ENCODE measurements around the gene HEXB. TPM values are rescaled to one million over a fixed set of nuclear protein-coding genes. Genes with fewer than 3 reads are reported as not detected.

Gene HEXB
- total RNA-seq, 1 experiment from 2014 or later: 56.3 TPM

DNA sequence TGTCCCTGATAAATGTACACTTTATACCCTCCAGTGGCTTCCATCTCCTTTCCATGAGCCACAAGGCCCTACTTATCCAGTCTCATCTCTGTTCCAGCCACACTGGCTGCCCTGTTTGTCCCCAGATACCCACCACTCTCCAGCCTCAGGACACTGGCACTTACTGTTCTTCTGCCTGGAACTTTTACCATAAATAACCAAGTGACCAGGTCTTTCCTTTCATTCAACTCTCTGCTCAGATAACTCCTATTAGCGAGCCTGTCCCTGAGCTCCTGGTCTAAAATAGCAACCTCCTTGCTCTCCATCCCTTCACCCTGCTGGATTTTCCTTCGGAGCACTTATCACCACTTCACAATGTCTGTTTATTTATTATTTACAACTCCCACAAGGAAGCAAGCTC, 27.9 kb upstream of the HEXB start:
- no peak overlapping the region for H3T11ph ChIP-seq (ENCODE audit: low read length)
- Mint-ChIP-seq H3K27ac (no peak overlapping the region; a peak in 1 of 7 replicates), H3K27me3 (ENCODE audit: low read depth) (no peaks in the 10 kb centered on the region), H3K4me3 (no peak overlapping the region), H3K9me3 (peaks cover 6 to 7% of the 10 kb centered on the region in 2 experiments; a peak in 3 of 5 replicates), H3K4me1 (peaks cover 6 to 8% of the 10 kb centered on the region in 2 experiments; a peak in 3 of 4 replicates), H3K36me3 (ENCODE audit: insufficient read depth in 1 of 3, low read depth in 3 of 3) (peaks cover 0 to 8% (median 0%) of the 10 kb centered on the region in 3 experiments; a peak in 2 of 7 replicates)
- no peaks in the 10 kb centered on the region for H3K27me3 ChIP-seq (ENCODE audit: insufficient read depth, low read length)
- no peak overlapping the region for H4K5ac ChIP-seq (ENCODE audit: insufficient read length, low read depth, low read length)
- H3K9me3 ChIP-seq (ENCODE audit: control insufficient read depth, low read depth, low read length): no peaks in the 10 kb centered on the region
- H2AFZ ChIP-seq (ENCODE audit: low read length): no peak overlapping the region
- no peak overlapping the region for H2BK20ac ChIP-seq (ENCODE audit: low read depth, low read length, poor library complexity, severe bottlenecking)
- no peak overlapping the region for H3K4me2 ChIP-seq (ENCODE audit: insufficient read depth, insufficient read length, low read length)
- DNase-seq: no peak
- TF ChIP-seq, protein P1, sequence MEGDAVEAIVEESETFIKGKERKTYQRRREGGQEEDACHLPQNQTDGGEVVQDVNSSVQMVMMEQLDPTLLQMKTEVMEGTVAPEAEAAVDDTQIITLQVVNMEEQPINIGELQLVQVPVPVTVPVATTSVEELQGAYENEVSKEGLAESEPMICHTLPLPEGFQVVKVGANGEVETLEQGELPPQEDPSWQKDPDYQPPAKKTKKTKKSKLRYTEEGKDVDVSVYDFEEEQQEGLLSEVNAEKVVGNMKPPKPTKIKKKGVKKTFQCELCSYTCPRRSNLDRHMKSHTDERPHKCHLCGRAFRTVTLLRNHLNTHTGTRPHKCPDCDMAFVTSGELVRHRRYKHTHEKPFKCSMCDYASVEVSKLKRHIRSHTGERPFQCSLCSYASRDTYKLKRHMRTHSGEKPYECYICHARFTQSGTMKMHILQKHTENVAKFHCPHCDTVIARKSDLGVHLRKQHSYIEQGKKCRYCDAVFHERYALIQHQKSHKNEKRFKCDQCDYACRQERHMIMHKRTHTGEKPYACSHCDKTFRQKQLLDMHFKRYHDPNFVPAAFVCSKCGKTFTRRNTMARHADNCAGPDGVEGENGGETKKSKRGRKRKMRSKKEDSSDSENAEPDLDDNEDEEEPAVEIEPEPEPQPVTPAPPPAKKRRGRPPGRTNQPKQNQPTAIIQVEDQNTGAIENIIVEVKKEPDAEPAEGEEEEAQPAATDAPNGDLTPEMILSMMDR (conservative IDR thresholded peaks at IDR 0.05): no peak
- no peaks in the 10 kb centered on the region for H4K20me1 ChIP-seq (ENCODE audit: control insufficient read depth, insufficient read depth, insufficient read length)
- no peak overlapping the region for H4K8ac ChIP-seq (replicated peaks; ENCODE audit: insufficient read length, low read depth, low read length)
- no peak overlapping the region for H3K18ac ChIP-seq (ENCODE audit: insufficient read length, low read depth, low read length)
- H2BK120ac ChIP-seq (ENCODE audit: low read depth, low read length, poor library complexity, severe bottlenecking): no peak overlapping the region
- no peaks in the 10 kb centered on the region for H3K79me2 ChIP-seq (ENCODE audit: insufficient read depth, low read length)
- no peaks in the 10 kb centered on the region for H3K79me1 ChIP-seq (ENCODE audit: insufficient read depth, low read depth, low read length, poor library complexity, severe bottlenecking)
- no peak overlapping the region for H2BK15ac ChIP-seq (ENCODE audit: low read depth, low read length)
- H3K27ac ChIP-seq (ENCODE audit: insufficient read length, low read depth, low read length): no peak overlapping the region
- WGBS (ENCODE audit: extremely low coverage, insufficient read length, low lambda C conversion rate): no CpG with 5 or more reads among the region's 2 CpGs
- no peak overlapping the region for H3K4ac ChIP-seq (ENCODE audit: low read depth, low read length)
- H3K23ac ChIP-seq (ENCODE audit: insufficient read length, low read depth, low read length): no peak overlapping the region
- H3K4me1 ChIP-seq (ENCODE audit: insufficient read depth, low read length): no peaks in the 10 kb centered on the region
- H2BK12ac ChIP-seq (ENCODE audit: insufficient read length, low read depth, low read length): no peak overlapping the region
- H4K91ac ChIP-seq (ENCODE audit: insufficient read length, low read depth, low read length): no peak overlapping the region
- H3K23me2 ChIP-seq (ENCODE audit: insufficient read length, low read depth, low read length, poor library complexity, severe bottlenecking): no peaks in the 10 kb centered on the region
- no peak overlapping the region for H3K14ac ChIP-seq (ENCODE audit: insufficient read depth, low read length)
- no peak overlapping the region for H2AK5ac ChIP-seq (ENCODE audit: insufficient read length, low read length)
- H3K9ac ChIP-seq (ENCODE audit: extremely low read depth, insufficient read length, low read length): no peak overlapping the region
- no peak overlapping the region for H3K56ac ChIP-seq (ENCODE audit: insufficient read length, low read depth, low read length)
- H2BK5ac ChIP-seq (ENCODE audit: insufficient read length, low read length): no peak overlapping the region

Measured in H9 (cell line).